A673 (cell line): ENCODE results near the gene GRPEL2.

ENCODE experiments used
- EZH2 ChIP-seq: fragments of 200-600 bp; sonication (generic); IDR thresholded peaks from 2 replicates; pipeline ENCODE4 v1.6.1; 2017; ENCODE audit warnings: borderline replicate concordance, low read depth, mild to moderate bottlenecking, mixed read lengths, antibody characterized with exemption, low read length; ENCODE audit not compliant: poor library complexity, severe bottlenecking
- TF ChIP-seq, protein P1 (sequence below): fragments of 300-800, 200-600 bp; sonication (generic); conservative IDR thresholded peaks from 2 replicates; pipeline ENCODE4 v1.5.1; 2017; ENCODE audit warnings: low read depth, mild to moderate bottlenecking, antibody characterized with exemption, low read length, moderate library complexity, mixed read lengths

DNA sequence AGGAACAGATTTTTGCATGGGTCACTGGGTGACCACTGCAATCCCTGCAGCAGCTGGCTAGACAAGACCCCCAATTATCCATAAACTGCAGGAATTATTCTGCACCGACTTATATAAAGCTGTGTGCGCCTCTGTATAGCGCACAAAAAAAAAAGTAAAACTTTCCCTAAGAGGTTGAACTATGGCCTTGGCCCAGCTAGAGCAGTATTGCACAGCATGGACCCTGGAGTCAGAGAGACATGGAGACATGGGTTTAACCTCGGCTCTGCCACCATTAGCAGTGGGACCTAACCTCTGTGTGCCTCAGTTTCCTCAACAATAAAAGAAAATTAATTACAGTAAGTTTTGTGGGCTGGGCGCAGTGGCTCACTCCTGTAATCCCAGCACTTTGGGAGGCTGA is 17.1 kb upstream of the GRPEL2 start:
- TF ChIP-seq, protein P1, sequence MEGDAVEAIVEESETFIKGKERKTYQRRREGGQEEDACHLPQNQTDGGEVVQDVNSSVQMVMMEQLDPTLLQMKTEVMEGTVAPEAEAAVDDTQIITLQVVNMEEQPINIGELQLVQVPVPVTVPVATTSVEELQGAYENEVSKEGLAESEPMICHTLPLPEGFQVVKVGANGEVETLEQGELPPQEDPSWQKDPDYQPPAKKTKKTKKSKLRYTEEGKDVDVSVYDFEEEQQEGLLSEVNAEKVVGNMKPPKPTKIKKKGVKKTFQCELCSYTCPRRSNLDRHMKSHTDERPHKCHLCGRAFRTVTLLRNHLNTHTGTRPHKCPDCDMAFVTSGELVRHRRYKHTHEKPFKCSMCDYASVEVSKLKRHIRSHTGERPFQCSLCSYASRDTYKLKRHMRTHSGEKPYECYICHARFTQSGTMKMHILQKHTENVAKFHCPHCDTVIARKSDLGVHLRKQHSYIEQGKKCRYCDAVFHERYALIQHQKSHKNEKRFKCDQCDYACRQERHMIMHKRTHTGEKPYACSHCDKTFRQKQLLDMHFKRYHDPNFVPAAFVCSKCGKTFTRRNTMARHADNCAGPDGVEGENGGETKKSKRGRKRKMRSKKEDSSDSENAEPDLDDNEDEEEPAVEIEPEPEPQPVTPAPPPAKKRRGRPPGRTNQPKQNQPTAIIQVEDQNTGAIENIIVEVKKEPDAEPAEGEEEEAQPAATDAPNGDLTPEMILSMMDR: no peak
- TF ChIP-seq EZH2: no peak
